ENCODE results near the gene RGL4.

GRCh38 chr22:23695571-23696325 is 4.9 kb downstream of the RGL4 start:
- no peak for TF ChIP-seq HDGF (IDR thresholded peaks at IDR 0.05; ENCODE audit: borderline replicate concordance)
- no peak for TF ChIP-seq PKNOX1 (IDR thresholded peaks at IDR 0.05)
- TF ChIP-seq ZNF384 (IDR thresholded peaks at IDR 0.05), result no peak
- TF ChIP-seq SUZ12 (IDR thresholded peaks at IDR 0.05), result no peak
- TF ChIP-seq BHLHE40 (IDR thresholded peaks at IDR 0.05; ENCODE audit: borderline replicate concordance), result no peak
- no peak for TF ChIP-seq FOXM1 (IDR thresholded peaks at IDR 0.05; ENCODE audit: borderline replicate concordance)
- TF ChIP-seq ELF4 (IDR thresholded peaks at IDR 0.05), result no peak
- TF ChIP-seq NFRKB (IDR thresholded peaks at IDR 0.05), result no peak
- TF ChIP-seq SP1 (IDR thresholded peaks at IDR 0.05), result no peak
- no peak for TF ChIP-seq TARDBP (IDR thresholded peaks at IDR 0.05)
- no peak for TF ChIP-seq ARNT (IDR thresholded peaks at IDR 0.05)
- no peak for TF ChIP-seq CTBP1 (IDR thresholded peaks at IDR 0.05; ENCODE audit: borderline replicate concordance)

Measured in HEK293T (cell line).